ENCODE data around the gene ELMO1.

The ELMO1 gene

GRCh38 chr7:36942955-36943354 is 505.7 kb downstream of the ELMO1 start:
- TF ChIP-seq CTCF (IDR thresholded peaks at IDR 0.05; ENCODE audit: extremely low read depth, insufficient read depth, missing control alignments): no peak
- in situ Hi-C loops (cut with MboI; ENCODE audit: low pct_unique_long_range_greater_than_20kb, low sequenced_read_pairs, unreplicated experiment): no loop called here
- no peak for DNase-seq (ENCODE audit: low spot score)

DNA sequence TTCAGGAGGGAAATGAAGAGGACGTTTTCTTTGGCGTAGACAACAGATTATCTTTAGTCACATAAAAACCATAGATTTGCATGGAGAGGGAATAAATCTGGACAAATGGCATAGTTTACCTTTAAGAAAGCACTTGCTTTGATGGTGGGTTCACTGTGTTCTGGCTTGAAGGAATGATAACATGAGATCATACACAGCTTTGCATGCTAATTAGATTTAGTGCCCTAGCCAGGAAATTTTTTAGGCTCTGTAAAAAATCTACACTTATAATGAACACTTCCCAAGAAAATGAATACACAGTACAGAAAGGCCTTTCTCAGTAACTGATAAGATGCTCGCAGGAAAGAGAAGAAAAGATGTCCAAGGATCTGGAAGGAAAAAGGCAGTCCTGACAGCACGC is 506.1 kb downstream of the ELMO1 start:
- in situ Hi-C loops (cut with MboI; ENCODE audit: low pct_unique_long_range_greater_than_20kb, low sequenced_read_pairs, unreplicated experiment): no loop called here
- TF ChIP-seq CTCF (IDR thresholded peaks at IDR 0.05; ENCODE audit: extremely low read depth, insufficient read depth, missing control alignments): no peak
- DNase-seq (ENCODE audit: low spot score): no peak

DNA sequence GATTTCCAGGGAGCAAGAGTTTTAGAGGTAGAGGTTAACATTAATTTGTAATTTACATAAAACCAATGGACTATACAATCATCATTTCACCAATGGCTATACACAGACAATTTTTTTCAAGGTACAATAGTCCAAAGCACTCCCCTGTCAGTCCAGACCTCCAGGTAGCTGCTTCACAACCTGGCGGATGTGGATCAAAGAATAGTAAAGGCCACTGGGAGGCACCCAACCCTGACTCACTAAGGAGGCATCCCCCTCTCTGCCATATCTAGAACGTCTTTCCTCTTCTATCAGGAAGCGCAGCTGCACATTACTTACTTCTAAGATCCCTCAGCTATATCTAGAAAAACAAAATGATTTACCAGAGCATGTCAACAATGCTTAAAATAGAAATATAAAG is 506.6 kb downstream of the ELMO1 start:
- TF ChIP-seq CTCF (IDR thresholded peaks at IDR 0.05; ENCODE audit: extremely low read depth, insufficient read depth, missing control alignments): no peak
- DNase-seq (ENCODE audit: low spot score): no peak
- in situ Hi-C loops (cut with MboI; ENCODE audit: low pct_unique_long_range_greater_than_20kb, low sequenced_read_pairs, unreplicated experiment): no loop called here

GRCh38 chr7:36941359-36941758 is 507.3 kb downstream of the ELMO1 start:
- TF ChIP-seq CTCF (IDR thresholded peaks at IDR 0.05; ENCODE audit: extremely low read depth, insufficient read depth, missing control alignments): no peak
- in situ Hi-C loops (cut with MboI; ENCODE audit: low pct_unique_long_range_greater_than_20kb, low sequenced_read_pairs, unreplicated experiment): no loop called here
- DNase-seq (ENCODE audit: low spot score): no peak

GRCh38 chr7:36939816-36940215 is 508.8 kb downstream of the ELMO1 start:
- in situ Hi-C loops (cut with MboI; ENCODE audit: low pct_unique_long_range_greater_than_20kb, low sequenced_read_pairs, unreplicated experiment): no loop called here
- no peak for TF ChIP-seq CTCF (IDR thresholded peaks at IDR 0.05; ENCODE audit: extremely low read depth, insufficient read depth, missing control alignments)
- no peak for DNase-seq (ENCODE audit: low spot score)

GRCh38 chr7:36937754-36938563 is 510.7 kb downstream of the ELMO1 start:
- DNase-seq (ENCODE audit: low spot score): no peak
- no peak for TF ChIP-seq CTCF (IDR thresholded peaks at IDR 0.05; ENCODE audit: extremely low read depth, insufficient read depth, missing control alignments)
- in situ Hi-C loops (cut with MboI; ENCODE audit: low pct_unique_long_range_greater_than_20kb, low sequenced_read_pairs, unreplicated experiment): no loop called here

All from GM13977 (cell line).